SH-SY5Y (cell line): ENCODE data around the gene PIP5K1B.

Source experiments
- GATA2 ChIP-seq: IDR thresholded peaks from 2 replicates; pipeline ENCODE4 v1.6.1; 2011; ENCODE audit warnings: mild to moderate bottlenecking, low read depth, low read length
- GATA3 ChIP-seq: IDR thresholded peaks from 2 replicates; pipeline ENCODE4 v1.6.1; 2011; ENCODE audit warnings: low read depth, mild to moderate bottlenecking, low read length, moderate library complexity

- TF ChIP-seq GATA2 (no peak), GATA3 (no peak)
Observed at GRCh38 chr9:68861436-68861835, 156.4 kb downstream of the PIP5K1B start.
